GM21576 (cell line): ENCODE measurements around the gene SCAMP4.
"Not testable (repeated sequence)": the region's sequence is repeated elsewhere in the genome, so short reads cannot be mapped to it uniquely, and the experiment has no call there.

ENCODE experiments used
- ATAC-seq: cut with Tn5 transposase; IDR thresholded peaks from one replicate; pipeline ENCODE4 v1.9.1; 2021; ENCODE audit warnings: mild to moderate bottlenecking, moderate library complexity; ENCODE audit not compliant: unreplicated experiment

Gene SCAMP4

DNA sequence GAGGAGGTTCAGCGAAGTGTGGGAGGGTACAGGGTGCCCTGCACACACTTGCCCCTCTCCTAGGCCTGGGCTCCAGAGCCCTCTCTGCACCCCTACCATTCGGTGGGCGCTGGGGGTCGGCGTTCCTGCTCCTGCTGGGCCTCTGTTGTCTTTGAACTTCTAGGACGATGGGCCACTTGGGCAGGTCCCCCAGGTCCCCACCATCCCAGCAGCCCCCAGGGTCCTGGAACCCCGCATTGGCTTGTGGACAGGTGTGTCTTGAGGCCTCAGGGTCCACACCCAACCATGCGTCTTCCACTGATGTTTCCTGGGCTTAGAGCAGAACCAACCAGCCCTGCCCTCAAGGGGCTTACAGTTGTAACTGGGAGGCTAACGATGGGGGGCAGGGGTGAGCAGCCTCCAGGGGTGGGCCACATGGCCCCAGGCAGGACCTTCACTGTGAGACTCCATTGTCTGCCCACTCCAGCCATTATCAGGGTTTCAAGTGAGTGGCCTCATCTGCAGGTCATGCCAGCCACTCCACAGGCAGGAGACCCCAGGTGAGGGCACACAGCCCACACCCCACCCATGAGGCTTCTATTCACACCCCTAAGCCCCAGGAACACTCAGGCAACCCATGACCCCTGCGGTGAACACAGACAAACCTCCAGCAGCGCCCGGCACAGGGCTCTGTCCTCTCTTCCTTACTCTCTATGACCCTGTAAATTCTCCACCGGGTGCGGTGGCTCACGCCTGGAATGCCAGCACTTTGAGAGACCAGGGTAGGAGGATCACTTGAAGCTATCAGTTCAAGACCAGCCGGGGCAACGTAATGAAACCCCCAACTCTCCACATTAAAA, 39.8 kb upstream of the SCAMP4 start:
- ATAC-seq: no peak

DNA sequence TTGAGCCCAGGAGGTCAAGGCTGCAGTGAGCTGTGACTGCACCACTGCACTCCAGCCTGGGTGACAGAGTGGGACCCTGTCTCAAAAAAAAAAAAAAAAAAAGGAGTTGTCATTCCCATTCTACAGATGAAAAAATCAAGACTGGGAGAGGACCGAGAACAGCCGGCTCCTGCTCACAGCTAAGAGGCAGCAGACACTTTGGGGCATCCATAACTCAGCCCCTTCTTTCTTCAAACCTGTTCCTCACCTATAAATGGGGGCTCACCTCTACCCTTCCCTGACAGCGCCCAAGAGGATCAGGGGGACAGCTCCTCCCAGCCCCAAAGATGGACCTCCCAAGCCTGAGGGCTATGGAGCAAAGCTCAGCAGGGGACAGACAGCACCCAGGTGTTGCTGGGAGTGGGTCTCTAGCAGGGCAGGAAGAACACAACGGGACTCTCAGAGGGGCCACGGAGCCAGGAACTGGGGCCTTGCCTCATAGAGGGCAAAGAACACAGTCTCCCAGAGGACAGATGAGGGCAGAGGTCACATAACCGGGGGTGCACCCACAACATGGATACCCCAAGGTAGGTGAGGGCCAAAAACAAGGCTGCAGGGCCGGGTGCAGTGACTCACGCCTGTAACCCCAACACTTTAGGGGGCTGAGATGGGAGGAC, 38.4 kb upstream of the SCAMP4 start:
- ATAC-seq: no peak

DNA sequence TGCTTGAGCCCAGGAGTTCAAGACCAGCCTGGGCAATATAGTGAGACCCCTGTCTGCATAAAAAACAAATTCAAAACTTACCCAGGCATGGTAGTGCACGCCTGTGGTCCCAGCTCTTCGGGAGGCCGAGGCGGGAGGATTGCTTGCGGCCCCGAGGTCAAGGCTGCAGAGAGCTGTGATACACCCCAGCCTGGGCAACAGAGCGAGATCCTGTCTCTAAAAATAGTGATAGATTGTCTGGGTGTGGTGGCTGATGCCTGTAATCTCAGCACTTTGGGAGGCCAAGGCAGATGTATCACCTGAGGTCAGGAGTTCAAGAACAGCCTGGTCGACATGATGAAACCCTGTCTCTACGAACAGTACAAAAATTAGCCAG, 37.9 kb upstream of the SCAMP4 start:
- no peak for ATAC-seq

DNA sequence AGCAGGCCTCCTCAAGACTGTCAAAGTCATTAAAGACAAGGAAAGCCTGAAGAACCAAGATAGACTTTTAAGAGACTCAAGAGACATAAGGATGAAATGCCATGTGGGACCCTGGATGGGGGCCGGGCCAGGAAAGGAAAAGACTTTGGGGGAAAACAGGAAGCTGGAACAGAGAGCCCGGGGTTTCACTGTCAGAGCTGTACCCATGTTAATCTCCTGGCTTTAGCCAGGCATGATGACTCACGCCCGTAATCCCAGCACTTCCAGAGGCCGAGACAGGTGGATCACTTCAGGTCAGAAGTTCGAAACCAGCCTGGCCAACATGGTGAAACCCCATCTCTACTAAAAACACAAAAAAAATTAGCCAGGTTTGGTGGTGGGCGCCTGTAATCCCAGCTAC, 36.2 kb upstream of the SCAMP4 start:
- no peak for ATAC-seq

DNA sequence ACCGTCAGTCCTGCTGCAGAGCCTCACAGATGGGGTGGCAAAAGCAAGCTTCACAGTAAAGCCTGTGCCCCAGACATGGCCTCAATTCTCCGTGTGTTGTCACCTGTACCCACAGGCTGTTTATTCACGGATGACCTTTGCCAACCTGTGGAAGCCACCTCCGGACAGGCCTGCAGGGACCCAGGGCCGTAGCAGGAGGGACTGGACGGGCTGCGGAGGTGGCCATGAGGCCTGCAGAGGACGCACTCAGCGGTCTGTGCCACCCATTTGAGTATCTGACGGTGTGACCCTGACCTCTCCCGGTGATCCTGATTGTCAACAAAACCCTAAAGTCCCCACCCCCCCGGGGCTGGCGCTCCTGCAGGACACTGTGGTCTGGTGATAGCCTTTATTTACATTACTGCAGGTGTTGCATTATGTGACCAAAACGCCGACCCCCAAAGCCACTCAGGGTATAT, 34.0 kb upstream of the SCAMP4 start:
- no peak for ATAC-seq

DNA sequence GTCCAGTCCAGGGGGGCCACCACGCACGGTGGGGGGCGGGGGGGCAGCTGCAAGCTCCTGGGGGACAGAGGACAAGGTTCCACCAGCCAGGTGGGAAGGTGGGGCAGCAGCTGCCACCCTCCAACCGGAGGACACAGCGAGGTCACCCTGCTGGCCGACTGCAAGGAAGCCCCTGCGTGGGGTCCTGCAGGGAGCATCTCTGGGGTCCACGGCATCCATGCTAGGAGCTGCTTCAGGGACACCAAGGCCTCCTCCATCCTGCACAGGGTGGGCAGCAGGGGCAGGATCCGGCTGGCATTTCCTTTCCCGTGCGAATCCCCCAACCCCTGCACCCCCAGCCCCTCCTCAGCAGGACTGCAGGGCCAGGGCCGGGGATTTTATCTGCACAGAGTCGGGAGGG, 33.6 kb upstream of the SCAMP4 start:
- ATAC-seq: no peak

DNA sequence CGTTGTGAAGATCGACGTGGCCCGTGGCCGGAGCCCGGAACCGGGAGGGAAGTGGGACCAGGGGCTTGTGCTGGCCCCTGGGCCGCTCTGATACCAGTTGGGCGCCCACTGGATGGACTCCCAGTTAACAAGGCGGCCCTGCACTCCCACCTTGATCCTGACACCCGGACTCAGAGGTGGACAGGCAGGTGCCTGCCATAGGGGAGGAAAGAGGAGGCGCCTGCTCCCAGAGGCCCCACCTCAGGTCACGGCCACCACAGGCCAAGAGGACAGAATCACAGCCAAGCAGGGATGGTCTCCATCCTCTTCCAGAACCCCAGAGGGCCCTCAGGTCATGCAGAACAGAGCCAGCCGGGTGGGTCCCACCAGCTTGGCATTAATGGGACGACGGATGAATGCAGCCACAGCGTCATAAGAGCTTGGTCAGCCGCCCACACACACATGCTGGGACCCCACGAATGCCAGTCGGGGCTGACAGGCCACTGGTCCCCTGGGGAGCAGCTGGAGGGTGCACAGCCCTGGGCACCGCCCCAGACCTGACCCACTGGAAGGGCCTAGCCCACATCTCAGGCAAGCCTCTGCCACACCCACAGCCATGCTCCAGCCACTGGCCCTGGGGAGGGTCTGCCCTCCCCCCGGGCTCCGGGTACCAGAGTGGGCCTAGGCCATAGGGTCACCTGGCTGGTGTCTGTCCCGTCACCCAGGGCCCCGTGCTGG, 32.2 kb upstream of the SCAMP4 start:
- ATAC-seq: no peak

DNA sequence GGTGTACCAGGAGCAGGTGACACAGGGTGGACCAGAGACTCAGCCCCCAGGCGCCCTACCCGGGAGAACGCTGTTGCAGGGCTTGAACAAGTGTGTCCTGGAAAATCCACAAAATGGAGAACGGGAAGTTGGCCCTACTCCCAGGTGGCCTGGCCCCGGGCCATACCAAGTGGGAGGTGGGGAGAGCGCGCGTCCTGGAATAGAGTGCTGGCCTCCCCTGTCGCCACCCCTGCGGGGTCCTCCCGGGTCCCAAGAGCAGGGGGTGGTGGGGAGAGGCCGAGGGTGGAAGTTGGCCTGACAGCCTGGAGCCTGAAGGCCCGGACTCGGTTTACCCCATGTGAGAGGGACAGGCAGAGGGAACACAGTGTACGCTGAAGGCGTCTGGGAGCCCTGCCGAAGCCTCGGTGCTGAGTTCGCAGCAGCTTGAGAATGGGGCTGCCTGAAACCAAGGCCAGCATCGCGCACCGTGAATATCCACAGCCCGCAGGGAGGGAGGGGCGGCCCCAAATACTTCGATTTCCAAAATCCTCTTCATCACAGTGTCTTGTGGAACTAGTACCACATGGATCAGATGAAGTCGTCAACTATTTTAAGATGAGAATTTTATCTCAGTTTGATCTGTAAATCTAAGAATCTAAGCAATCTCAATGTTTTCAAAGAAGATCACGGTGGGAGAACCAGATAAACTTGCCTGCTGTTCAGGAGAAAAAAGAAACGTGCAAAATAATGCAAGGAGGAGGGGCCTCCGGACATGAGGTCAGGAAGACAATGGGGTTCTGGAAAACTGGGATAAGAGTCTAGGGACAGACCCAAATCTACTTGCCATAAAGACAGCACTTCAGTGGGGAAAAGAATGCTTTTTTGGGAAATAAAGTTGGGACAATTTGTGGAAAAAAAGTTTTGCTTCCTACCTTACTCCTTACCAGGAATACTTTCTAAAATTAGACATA, 31.4 kb upstream of the SCAMP4 start:
- ATAC-seq: no peak

DNA sequence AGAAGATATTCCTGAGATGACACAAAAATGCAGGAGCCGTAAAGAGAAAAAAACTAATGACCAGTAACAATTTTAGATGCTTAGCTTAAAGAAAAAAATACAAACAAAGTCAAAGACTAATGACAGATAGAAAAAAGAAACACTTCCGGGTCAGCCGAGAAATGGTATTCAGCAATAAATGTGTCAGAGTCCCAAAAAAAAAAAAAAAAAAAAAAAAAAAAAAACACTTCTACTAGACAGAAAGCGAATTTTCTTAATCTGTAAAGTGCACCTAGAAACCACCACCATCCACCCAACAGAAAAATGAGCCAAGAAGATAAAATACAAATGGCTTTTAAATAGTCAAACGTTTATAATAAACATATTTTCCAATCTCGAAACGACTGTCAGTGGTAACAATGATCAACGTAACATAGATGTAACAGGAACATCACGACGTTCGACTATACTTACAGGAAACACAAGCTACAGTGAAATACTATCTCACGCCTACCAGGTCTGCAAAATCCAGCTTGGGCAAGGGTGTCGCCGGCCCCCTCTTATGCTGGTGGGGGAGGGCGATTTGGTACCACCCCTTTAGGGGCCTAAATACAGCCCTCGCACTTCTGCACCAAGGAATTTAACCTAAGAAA, 30.5 kb upstream of the SCAMP4 start:
- no peak for ATAC-seq

DNA sequence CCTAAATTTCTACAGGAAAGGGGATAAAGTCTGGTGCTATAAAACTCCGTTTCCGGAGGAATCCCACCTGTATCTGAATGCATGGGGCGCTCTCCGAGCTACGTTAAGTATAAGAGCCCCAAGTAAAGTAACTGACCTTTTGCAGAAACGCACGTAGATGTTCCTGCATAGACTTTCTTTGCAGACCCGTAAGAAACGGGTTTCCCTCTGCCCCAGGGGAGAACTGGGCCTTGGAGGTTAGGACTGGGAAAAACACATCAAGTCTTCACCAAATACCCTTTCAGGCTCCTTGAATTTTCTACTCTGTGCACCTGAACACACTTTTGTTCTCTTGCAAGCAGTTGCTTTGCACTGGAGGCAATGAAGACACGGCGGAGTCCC, 29.9 kb upstream of the SCAMP4 start:
- not testable (repeated sequence) for ATAC-seq

DNA sequence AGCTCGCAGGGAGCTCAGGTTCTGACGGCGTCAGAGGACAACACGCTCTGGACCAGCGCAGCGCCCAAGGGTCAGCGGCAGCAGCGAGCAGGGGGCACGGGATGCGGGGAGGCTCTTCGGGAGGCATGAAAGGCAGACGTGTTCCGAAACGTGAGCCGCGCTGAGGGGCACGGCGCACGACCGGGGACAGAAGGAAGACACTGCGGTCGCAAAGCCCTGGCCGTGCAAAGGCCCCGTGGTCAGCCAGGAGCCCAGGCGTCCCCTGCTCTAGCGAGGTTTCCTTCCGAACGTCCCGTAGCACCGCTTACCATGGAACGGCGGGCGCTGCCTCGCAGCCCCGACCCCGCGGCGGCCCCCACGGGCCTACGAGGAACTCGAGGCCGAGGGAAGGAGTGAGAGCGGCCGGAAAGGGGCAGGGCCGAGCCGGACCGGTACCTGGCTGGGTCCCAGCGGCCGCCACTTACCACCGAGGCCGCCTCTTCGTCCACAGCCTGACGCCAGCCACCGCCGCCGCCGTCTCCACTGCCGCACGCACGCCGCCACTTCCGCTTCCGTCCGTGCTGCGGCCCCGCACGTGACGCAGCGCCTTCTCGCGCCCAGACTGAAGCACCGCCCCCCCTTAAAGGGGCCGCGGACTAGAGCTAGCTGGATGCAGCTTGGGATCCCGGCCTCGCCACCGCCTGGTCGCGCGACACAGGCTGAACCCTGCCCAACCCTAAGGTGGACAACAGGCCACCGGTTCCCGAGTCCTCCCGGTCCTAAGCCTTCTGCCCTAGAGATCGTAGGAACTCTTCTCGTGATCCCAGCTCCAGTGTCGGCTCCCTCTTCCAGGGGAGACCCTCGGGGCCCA, 29.3 kb upstream of the SCAMP4 start:
- ATAC-seq: peak; percentile 90

DNA sequence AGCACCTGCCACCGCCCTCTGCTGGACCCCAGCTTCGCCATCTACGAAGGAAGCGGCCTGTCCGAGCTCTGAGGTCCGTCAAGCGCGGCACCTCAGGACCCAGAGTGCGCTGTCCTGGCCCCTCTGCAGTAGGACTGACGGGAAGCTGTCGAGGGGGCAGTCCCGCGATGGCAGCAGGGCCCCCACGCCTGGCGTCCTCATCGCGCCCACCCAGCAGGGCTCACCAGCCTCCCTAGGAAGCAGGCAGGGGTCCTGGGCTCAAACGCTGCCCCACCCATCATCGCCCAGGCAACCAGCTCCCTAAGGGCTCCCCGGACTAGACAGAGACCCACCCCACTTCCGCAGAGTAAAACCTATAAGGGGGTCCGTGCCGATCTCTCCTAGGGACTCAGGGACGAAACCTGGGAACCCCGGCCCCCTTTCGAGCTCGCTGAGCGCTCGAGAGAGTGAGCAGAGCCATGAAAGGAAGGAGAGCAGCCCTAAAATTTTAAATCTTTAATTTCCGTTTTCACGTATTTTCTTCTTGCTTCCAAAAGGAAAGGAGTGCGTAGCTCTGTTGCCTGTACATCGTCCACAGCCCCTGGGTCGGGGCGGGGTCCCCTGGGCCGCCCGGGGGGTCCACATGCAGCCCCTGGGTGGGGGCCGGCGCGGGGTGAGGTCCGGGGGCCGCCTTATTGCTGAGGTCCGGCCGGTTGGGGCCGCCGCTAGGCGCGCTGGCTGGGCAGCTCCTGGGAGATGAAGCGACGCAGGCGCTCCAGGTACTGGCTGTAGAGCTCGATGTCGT, 28.5 kb upstream of the SCAMP4 start:
- peak; percentile 27 for ATAC-seq

DNA sequence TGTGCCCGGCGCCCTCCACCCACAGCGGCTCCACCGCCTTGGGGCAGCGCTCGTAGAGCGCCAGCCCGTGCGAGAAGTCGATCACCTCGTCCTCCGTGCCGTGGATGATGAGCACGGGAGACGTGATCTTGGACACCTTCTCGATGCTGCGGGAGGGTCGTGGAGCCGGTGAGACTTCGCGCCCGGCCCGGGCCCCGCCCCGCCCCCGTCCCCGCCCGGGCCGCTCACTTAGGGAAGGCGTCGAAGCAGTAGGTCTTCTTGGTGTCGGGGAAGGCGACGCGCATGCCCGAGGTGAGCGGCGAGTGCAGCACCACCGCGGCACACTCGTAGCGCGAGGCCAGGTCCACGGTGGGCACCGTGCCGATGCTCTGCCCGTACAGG, 27.9 kb upstream of the SCAMP4 start:
- ATAC-seq: not testable (repeated sequence)

DNA sequence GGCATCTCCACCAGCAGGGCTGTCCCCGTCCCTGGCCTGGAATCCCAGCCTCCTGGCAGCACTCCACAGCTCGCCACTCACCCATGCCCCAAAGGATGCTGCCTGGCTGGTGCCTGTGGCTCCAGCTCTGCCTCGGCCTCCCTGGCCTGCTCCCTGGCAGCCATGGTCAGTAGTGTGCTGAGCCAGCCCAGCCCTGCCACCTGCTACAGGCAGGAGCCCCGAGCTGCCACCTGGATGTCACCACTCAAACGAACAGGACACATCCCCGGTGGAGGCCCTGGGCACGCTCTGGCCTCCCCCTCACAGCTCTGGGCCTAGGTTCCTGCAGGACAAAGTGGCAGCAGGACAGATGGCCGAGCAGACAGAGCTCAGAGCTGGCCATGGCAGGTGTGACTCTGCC, 26.6 kb upstream of the SCAMP4 start:
- not testable (repeated sequence) for ATAC-seq

DNA sequence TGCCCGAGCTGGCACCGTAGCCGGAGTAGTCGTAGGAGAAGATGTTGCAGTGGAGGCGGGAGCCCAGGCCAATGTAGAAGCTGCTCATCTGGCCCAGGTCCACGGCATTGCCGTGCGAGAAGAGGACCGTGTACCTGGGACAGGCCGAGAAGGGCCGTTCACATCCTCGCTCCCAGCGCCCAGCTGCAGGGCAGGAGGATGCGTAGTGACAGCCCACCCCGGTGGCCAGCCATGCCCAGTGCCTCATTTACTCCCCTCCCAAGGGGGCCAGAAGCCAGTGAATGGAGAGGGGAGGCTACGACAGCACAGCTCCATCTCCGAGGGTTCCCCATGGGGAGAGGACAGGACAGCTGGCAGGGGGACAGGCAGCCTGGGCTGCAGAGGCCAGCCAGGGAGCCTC, 25.2 kb upstream of the SCAMP4 start:
- not testable (repeated sequence) for ATAC-seq

DNA sequence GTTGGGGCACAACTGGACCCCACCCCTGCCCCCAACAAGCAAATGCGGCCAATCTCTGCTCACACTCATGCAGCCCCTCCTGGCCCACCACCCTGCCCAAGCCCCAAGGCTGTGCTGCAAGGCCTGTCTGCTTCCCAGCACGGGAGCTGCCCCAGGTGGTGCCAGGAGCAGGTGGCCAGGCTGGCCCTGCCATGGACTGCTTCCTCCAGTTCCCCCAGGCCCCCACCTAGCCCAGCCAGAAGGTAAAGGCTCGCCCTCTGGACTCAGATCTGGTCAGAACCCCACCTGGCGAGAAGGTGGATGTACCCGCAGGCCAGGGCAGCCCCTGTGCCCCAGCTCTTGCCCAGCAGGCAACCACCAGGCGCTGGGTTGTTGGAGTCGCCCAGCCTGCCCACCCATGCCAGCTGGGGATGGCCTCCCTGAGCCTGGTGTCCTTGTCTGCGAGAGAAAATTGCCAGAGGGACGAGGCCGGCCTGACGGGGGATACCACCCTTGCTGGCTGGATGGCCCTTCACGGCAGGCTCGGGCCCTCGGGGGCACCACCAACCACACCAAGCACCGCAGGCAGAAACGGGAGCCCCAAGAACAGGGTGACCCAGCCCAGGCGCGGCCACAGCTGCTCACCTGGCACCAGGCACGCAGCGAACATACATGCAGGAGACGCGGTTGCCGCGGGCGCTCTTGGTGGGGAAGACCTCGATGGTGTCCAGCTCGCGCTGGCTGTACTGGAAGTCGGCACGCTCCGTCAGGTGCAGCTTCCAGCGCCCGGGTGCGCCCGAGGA, 24.4 kb upstream of the SCAMP4 start:
- no peak for ATAC-seq

DNA sequence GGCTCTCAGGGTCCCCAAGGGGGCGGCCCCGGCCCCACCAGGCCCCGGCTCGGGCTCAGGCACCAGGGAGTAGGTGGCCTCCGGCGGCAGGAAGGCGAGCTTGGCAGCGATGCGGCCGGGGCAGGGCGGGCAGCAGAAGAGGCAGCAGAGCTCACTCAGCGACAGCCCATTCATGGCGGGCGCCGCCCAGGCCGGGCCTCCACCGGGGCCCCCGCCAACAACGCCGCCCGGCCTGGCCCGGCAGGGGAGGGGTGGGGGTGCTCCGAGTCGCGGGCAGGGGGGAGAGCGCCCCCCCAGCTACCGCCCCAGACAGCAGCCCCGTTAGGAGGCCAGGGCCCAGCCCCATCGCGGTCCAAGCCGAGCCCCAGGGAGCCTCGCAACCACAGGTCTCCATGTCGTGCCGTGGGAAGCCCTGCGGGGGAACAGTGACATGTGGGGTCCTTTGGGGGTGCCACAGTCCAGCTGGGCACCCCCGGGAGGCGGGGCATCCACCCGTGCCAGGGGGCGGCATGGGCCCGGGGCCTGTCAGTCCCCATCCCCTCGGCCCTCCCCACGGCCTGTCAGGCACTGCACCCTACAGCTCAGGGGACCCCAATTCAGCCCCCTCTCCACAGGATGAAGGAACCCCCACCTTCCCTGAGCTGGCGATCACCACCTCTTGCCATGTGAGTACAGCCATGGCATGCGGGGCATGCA, 23.7 kb upstream of the SCAMP4 start:
- not testable (repeated sequence) for ATAC-seq
